ENCODE data around the gene DIP2A.

DIP2A gene

DNA sequence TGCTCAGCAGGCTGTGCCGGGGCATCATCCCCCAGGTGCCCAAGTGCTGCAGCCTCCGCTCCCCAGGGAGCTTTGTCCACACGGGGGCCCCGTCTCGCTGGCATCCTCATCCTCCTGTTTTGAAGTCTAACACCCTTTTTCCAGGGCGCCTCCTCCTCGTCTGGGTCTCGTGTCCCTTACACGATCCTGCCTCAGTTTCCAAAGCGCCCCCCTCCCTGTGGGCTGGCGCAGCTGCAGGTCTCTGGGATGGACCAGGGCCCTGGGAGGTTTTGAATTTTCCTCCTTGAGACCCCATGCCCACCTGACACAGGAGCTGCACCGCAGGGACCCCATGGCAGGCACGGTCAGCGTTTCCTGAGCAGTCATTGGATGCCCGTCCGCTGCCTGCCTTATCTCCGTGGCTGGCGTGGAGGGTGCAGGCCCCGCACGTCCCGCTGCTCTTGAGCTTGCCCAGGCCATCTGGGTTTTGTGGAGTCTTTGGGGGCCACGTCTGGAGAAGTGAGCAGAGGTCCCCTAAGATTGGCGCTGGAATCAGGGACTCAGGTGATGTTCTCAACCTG lies 37.4 kb upstream of the DIP2A start:
- no peak for DNase-seq (ENCODE audit: low spot score)

GRCh38 chr21:46421756-46422555 lies 36.7 kb upstream of the DIP2A start:
- no peak for DNase-seq (ENCODE audit: low spot score)
- TF ChIP-seq CTCF (IDR thresholded peaks at IDR 0.05; ENCODE audit: extremely low read depth, missing control alignments): no peak

More for the DNA sequence above, 37.4 kb upstream of the DIP2A start:
- no peak for TF ChIP-seq CTCF (IDR thresholded peaks at IDR 0.05; ENCODE audit: extremely low read depth, missing control alignments)

DNA sequence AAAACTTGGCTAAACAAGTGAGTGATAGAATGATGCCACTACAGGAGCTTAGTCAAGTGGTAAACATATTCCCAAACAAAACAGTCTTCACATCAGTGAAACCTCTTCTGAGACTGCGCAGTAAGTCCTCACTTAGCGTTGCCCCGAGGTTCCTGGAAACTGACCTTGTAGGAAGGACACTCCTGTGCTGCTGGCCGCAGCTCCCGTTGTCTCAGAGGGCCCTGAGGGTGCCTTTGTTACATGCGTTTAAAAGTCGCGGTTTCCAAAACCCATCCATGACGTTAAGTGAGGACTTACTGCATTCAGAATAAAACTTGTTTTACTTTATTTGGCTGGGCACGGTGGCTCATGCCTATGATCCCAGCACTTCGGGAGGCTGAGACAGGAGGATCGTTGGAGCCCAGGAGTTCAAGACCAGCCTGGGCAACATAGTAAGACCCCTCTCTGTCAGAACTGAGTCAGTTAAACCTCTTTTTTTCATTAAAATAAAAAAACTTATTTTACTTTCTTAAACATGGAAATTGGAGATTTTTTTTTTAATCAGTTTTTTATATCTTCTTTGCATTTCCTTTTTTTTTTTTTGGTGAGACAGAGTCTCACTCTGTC lies 36.0 kb upstream of the DIP2A start:
- DNase-seq (ENCODE audit: low spot score): no peak
- no peak for TF ChIP-seq CTCF (IDR thresholded peaks at IDR 0.05; ENCODE audit: extremely low read depth, missing control alignments)

GRCh38 chr21:46423546-46424038 lies 35.1 kb upstream of the DIP2A start:
- DNase-seq (ENCODE audit: low spot score): no peak
- no peak for TF ChIP-seq CTCF (IDR thresholded peaks at IDR 0.05; ENCODE audit: extremely low read depth, missing control alignments)

- DNase-seq (ENCODE audit: low spot score): no peak
- TF ChIP-seq CTCF (IDR thresholded peaks at IDR 0.05; ENCODE audit: extremely low read depth, missing control alignments): no peak
These were observed 34.6 kb upstream of the DIP2A start for GRCh38 chr21:46424039-46424591.

GRCh38 chr21:46424621-46425020 lies 34.1 kb upstream of the DIP2A start:
- TF ChIP-seq CTCF (IDR thresholded peaks at IDR 0.05; ENCODE audit: extremely low read depth, missing control alignments): no peak
- DNase-seq (ENCODE audit: low spot score): no peak

DNA sequence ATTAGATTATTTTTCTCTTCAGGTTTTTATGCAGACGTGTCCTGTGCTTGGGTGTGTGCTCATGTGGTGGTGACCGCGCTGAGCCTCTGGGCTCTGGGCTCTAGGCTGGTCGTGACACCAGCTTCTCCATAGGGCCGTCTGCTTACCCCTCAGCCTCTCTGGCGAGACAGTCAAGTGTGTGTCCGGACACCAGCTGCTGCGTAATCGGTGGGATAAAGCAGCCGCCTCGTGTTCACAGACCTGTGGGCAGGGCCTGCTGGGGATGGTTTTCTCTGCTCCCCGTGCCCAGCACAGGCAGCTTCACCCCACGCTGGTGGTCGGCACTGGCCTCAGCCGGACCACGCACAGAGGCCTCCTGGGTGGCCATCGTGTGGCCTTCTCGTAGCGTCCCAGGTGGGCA lies 33.6 kb upstream of the DIP2A start:
- no peak for TF ChIP-seq CTCF (IDR thresholded peaks at IDR 0.05; ENCODE audit: extremely low read depth, missing control alignments)
- no peak for DNase-seq (ENCODE audit: low spot score)

All from GM20000 (cell line).